GM12801 (cell line): ENCODE data around the gene BRF1.

Source experiments
- CTCF ChIP-seq: IDR thresholded peaks from one replicate; pipeline ENCODE4 v1.5.1; 2011; ENCODE audit warnings: control low read depth; ENCODE audit not compliant: insufficient read length; ENCODE audit errors: extremely low read depth

BRF1 gene, protein sequence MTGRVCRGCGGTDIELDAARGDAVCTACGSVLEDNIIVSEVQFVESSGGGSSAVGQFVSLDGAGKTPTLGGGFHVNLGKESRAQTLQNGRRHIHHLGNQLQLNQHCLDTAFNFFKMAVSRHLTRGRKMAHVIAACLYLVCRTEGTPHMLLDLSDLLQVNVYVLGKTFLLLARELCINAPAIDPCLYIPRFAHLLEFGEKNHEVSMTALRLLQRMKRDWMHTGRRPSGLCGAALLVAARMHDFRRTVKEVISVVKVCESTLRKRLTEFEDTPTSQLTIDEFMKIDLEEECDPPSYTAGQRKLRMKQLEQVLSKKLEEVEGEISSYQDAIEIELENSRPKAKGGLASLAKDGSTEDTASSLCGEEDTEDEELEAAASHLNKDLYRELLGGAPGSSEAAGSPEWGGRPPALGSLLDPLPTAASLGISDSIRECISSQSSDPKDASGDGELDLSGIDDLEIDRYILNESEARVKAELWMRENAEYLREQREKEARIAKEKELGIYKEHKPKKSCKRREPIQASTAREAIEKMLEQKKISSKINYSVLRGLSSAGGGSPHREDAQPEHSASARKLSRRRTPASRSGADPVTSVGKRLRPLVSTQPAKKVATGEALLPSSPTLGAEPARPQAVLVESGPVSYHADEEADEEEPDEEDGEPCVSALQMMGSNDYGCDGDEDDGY

GRCh38 chr14:105300542-105301102 is at the start of gene BRF1:
Gene BRF1, minus strand, starts transcription at chr14:105301001. Its CDS starts 372 bp downstream, at chr14:105300629.
- no peak for TF ChIP-seq CTCF

DNA sequence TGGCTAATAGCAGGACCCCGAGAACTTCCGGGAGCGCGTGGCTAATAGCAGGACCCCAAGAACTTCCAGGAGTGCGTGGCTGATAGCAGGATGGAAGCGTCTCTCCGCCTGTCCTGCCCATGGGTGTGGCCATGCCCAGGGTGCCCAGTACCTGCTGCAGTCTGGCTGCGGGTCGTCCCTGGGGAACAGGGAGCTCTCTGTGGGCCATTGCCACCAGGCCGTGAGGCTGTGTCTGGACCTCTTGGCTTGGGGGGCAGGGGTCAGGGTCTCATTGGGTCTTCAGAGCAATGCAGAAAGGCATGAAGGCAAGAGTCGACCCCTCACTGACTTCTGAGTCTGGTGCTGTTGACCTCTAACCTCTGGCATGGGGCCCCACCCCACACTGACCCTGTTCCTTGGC is 49.2 kb upstream of the BRF1 start:
- TF ChIP-seq CTCF = no peak

- TF ChIP-seq CTCF = no peak
Observed at GRCh38 chr14:105348945-105349699, 48.3 kb upstream of the BRF1 start.

- no peak for TF ChIP-seq CTCF
Observed at GRCh38 chr14:105348169-105348944, 47.6 kb upstream of the BRF1 start.

DNA sequence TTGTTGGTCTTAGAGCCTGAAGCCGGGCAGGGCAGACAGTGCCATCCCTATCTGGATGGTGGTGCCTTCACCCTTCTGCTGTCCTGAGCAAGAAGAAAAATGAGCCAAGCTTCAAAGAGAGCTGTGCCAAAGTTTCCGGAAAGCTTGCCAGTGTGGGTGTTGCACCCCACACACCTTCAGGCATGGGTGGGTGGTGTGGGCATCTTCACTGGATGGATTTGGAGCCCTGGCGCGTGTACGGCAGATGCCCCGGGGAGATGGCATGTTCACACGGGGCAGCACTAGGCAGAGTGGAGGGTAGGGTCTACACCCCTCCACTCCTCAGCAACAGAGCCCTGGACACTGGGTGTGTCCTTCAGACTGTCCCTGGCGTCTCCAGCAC is 46.8 kb upstream of the BRF1 start:
- TF ChIP-seq CTCF = no peak

DNA sequence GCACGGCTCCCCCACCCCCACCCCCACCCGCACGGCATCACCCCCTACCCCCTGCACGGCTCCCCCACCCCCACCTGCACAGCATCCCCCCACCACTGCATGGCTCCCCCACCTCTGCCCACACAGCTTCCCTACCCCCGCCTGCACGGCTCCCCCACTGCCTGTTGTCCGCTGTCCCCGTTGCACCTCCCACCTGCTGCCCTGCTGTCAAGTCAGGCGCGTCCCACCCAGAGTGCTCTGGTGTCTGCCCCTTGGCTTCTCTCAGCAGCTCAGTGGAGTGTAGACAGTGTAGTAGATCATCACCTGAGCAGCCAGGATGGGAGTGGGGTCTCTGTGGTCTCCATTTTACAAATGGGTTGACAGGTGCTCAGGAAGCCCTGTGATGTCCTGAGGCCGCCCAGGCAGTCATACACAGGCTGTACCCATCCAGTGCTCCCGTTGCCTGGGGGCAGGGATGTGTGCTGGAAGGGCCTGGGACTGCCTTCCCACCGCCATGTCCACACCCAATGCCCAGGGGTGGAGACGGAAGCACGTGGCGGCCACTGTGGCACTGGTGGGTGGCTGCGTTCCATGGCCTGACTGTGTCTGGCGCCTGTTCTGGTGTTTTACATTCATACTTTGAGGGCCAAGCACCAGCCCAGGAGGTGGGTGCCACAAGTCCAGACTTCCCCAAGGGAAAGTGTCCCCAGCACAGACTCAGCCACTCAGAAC is 46.2 kb upstream of the BRF1 start:
- no peak for TF ChIP-seq CTCF
